ENCODE measurements around the gene S100A12.

The S100A12 gene

DNA sequence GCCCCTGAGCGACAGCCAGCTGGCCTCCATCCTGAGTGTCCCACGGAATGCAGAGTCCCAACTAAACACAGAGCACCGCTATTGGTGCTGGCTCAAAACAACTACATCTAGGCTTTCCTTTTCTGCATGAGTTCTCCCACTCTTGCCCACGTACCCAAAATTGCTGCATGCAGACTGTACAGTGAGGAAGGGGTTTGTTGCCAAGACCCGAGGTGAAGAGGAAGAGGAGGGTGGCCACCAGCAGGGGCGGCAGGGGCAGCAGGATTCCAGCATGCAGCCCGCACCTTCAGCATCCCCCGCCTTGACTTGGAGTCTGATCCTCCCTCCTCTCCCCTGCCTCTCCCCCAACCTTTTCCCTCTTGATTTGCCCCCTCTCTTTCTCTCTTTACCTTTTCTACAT is 9.7 kb downstream of the S100A12 start:
- DNase-seq, result no peak

DNA sequence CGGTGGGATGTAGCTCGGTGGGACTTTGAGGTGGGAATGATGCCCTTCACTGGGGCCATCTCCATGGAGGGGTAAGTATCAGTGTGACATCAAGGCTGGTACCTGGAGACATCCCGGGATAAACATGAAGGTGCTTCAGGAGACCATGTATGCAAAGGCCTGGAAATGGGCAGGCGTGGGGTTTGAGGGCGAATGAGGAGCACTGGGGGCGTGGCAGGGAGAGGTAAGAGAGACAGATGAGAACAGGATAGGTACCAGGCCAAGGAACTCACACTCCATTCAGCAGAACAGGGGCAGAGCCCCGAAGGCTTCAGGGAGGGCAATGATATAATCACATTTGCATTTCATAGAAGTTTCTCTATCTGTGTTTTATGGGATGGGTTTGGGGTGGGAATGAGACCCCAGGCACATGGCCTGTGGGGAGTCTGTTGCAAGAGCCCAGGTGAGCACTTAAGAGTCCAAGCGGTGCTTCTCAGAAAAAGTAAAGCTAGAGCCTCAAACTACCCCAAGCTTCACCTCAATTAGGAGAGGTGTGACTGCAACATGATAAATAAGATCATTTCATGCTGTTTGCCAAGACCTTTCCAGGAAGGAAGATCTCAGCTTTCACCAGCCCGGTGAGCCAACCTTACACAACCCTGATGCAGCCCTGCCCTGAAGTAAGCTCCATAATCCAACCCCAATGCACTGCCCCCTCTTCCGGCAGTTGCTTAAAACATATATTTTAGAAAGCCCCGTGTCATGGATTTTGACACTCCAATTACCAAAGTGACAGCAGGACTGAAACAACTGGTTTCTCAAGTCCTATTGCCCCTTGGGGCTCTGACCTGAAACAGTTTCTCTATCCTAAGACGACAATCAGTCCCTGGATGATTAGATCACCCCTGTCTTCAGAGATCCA is 10.4 kb downstream of the S100A12 start:
- no peak for DNase-seq

DNA sequence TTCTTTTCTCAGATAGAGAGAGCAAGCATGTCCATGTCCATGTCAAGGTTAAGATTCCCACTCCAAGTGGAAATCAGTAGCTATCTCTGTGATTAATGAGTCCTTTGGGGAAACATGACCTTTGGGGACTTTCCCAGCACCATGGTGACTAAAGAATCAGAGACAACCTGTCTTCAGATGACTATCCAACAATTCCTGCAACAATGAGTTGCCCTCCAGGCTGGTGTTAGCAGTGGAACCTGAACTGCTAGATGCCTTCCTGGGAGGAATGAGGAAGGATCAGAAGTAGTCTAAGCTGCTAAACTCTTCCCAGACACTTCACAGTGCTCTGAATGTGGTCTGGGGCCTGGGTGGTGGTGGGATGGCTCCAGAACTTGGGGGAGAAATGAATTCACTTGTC is 11.3 kb downstream of the S100A12 start:
- DNase-seq, result no peak

DNA sequence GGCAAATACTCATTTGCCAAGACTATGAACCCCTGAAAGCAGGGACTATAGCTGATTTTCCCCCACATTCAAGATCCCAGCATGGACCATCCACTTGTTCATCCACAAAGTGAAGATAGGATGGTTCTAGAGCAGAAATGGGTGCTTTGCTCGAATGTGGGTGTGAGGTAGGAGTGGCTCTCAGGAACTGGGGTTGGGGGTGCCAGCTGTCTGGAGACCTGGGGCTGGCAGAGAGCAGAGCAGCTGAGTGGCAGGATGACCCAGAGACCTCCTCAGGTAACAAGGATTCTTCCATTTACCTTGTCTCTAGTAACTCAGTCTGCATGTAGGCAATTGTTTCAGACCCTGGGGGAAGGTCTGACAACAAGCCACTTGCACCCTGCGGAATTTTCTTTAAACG is 11.8 kb downstream of the S100A12 start:
- no peak for DNase-seq

GRCh38 chr1:153362187-153362775 is 13.1 kb downstream of the S100A12 start:
- no peak for DNase-seq

DNA sequence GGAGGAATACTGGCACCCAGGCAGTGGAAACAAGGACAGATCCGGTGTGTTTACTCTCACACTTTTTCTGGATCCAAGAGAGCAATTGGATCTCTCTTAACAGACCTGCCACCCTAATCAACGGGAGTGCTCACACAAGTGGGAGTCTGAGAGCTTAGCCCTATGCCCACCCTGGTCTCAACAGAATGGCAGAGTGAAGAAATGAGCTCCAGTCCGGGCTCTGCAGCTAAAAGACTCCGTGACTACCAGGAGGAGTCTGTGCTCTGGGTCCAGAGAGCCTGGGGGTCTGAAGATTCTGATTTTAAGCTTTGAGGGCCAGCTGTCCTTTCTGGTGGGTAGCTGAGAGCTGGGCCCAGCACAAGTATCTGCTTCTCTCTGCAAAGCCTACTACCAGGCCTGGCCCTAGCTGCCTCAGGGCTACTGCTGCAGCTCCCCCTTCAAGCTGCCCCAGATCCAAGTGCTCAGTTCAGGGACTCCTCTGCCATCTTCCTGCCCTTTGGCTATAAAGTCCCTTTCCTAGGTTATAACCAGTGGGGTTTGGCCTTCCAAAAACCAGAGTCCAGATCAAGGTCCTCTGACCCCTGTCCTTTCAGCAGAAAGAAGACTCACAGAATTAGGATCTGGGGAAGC is 13.8 kb downstream of the S100A12 start:
- no peak for DNase-seq

- DNase-seq, result no peak
Measured at GRCh38 chr1:153360592-153361479, 14.6 kb downstream of the S100A12 start.

- no peak for DNase-seq
Measured at GRCh38 chr1:153360190-153360589, 15.2 kb downstream of the S100A12 start.

GRCh38 chr1:153359241-153359640 is 16.2 kb downstream of the S100A12 start:
- no peak for DNase-seq

GRCh38 chr1:153358691-153358975 is 16.8 kb downstream of the S100A12 start:
- no peak for DNase-seq

DNA sequence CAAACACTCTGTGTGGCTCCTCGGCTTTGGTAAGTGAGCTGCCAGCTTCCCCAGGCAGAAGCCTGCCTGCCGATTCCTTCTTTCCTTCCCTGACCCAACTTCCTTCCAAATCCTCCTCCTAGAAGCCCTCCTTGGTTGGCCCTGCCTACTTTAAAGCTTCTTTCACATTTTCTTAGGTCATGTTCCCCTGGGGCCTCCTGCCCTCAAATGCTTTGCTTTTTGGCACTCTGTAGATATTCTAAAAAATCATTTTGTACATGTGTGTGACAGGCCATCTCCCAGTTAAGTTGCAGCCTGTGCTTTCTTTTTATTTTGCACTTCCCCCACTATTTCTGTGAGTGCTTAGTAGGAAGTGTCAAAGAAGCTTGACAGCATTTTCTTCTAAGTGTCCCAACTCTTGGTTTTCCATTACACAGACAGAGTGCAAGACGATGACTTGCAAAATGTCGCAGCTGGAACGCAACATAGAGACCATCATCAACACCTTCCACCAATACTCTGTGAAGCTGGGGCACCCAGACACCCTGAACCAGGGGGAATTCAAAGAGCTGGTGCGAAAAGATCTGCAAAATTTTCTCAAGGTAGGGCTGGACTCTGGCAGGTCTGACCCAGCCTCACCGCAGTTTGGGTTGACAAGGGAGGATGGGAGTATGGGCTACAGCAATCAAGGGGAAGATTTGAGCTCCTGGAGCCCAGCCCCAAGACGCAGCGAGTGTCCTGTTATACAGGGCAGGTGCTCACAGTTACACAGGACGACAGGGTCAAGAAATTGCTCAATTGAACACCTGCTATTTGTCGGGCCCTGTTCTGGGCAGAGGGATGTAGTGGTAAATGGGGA is 17.3 kb downstream of the S100A12 start, which contains the start of gene S100A9:
Gene S100A9, plus strand, starts transcription at position 2 of the 838 bp plus-strand sequence. Its CDS starts 430 bp downstream, at position 432.
- peak; percentile 28 for DNase-seq

- no peak for DNase-seq
Measured at GRCh38 chr1:153357076-153357852, 18.2 kb downstream of the S100A12 start.

GRCh38 chr1:153356392-153357075 is 18.9 kb downstream of the S100A12 start:
- DNase-seq, result no peak

DNA sequence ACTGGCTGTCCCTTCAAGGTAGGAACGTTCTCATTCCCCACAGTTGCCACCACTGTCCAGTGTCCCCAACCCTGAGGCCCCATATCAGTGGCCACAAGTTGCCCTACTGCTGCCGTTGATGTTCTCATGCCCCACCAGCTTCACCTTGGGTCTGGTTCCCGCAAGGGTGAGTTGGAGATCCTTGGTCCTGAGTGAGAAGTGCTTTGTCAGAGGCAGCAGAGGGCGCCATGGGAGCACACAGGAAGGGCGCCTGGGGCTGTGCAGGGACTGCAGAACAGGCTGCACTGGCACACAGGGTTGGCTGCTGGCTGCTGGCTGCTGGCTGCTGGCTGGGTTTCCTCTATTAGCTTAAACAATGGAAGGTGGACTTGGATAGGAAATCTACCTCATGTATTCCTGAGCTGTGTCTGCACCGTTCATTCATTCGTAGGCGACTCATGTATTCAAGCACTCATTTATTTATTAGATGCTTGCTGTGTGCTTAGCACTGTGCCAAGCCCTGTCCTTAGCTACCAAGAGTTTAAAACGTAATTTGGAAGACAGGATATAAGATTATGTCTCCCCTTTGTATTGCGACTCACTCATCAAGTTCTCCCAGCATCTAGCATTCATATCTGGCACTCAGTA is 19.9 kb downstream of the S100A12 start:
- no peak for DNase-seq

DNA sequence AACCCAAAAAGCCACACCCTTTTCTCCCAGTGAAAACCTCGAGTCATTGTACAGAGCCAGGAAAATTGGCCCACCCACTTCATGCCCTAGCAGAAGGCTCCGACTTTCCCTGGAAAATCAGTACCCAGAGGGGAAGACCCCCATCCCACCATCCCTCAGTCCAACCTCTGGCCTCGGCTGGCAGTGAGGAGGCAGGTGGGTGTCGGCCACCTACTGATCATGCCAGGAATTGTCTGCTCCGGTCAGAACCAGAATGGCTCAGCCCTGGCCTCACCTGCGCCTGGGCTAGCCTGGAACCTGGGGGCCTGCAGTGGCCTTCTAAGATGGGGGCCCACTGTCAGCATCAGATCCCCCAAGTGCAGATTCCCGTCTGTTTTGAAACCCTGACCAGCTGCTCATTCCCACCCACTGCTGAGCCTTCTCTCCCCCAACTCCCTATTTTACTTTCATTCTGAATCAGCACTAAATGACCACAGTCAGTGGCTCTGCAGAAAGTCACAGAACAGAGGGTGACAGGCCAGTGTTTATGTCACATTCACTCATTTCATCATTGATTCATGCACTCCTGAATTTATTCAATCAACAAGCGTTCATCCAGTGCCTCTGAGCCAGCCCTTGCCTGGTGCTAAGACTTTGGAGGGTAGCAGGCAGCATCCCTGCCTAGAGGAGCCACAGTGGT is 20.8 kb downstream of the S100A12 start:
- no peak for DNase-seq

- no peak for DNase-seq
Measured at GRCh38 chr1:153353226-153353947, 22.0 kb downstream of the S100A12 start.

GRCh38 chr1:153352523-153352922 is 22.9 kb downstream of the S100A12 start:
- DNase-seq, result peak; percentile 22

- DNase-seq, result no peak
Measured at GRCh38 chr1:153350321-153350957, 25.0 kb downstream of the S100A12 start.

All from SIG-M5 (cell line).